HS-5 (cell line): ENCODE results near the gene MATN1.

ENCODE experiments used
- DNase-seq: peaks from one replicate; pipeline ENCODE4 v3.0.0-alpha.2; 2012; ENCODE audit warnings: low read depth

Gene MATN1

DNA sequence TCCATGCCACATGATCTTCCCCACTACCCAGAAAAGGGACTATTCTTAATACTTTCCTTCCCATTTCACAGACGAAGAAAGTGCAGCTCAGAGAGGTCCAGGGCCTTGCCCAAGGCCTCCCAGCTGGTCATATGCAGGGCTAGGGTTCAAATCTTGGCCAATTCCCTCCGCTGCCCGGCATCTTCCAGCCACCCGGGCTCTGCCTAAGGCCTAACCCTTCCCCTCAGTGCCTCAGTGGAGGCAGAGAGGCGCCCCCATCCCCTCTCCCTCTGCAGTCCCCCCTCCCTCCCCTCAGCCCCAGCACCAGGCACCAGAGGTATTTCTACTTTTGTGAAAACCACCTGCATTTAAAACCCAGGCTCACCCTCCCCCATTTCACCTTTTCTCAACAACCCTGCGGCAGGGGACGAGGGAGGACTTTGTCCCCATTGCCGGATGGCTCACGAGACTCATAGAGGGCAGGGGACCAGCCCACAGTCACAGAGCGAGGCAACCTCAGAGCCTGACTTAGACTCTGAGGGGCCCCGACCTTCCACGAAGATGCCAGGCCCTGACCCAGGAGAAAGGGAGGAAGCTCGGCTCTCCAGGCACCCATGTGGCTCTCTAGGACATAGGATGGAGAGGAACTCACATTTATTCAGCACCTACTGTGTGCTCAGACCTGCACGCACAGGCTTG lies 21.9 kb upstream of the MATN1 start:
- DNase-seq, result no peak

DNA sequence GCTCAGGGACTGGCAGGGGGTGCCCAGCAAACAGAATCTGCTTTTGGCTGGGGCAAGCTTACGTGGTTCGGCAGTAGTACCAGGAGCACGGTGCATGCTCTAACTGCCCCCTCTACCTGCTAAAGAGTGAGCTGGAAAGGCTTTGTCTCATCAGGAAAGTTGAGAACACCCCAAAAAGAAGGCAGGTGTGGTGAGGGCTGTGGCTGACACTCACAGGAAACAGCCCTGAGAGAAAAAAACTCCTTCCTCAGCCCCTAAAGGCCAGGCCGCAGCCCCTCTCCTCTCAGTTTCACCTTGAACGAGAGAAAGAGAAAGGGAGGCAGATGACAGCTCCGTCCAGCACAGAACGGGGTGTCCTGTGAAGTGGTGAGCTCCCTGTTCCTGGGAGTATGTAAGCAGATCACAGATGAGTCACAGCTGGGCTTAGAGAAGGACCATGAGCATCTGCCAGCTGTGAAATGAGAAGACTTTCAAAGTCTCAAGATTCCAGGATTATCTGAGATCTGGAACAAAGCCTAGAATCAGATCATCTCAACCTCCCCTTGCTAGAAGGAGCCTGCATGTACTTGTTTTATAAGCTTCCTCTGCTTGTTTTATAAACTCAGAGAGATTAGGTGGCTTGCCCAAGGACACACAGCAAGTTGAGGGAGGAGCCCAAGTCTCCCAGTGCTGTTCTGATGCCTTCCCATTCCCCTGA lies 20.8 kb upstream of the MATN1 start:
- no peak for DNase-seq

DNA sequence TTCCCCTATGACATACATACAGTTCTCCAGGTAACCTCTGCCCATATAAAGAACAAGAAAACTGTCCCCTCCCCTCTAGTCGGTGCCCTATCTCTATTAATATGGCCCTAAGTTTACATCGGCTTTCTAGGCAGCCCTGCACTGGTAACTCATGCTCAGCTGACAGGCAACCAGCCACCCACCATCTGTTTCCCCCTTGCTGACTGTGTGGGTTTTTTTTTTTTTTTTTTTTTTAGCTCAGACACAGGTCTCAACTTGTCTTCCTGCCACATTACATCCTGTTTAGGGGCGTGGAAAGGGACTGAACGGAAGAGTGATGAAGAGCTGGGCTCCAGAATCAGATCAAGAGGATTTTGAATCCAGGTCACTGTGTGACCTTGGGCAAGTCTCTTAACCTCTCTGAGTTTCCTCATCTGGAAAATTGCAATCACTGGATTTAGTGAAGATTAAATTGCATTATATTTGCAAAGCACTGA lies 20.2 kb upstream of the MATN1 start:
- no peak for DNase-seq

DNA sequence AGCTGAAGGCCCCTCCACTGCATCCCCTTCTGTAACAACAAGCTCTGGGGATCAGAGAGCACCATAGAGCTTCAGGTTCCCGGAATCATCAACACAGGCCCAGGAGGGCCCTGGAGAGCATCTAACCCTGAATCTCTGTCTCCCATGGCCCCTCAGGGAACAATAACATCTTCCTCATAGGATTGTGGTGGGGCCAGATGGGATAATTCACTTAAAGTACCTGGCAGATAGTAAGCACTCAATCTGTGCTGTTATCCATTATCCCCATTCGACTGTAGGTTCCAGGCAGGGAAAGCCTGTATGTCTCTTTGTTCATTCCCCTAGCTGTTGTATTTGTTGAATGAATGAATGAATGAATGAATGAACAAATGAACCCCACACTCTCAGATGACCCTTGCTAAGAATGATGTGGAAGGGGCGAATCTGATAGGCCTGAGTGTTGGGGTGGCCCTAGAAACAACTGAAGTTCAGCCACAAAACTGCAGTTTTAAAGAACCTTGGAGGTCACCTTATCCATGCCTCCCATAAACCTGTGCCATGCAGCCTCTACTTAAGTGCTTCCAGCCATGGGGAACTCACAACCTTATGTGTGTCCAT lies 19.7 kb upstream of the MATN1 start:
- no peak for DNase-seq

DNA sequence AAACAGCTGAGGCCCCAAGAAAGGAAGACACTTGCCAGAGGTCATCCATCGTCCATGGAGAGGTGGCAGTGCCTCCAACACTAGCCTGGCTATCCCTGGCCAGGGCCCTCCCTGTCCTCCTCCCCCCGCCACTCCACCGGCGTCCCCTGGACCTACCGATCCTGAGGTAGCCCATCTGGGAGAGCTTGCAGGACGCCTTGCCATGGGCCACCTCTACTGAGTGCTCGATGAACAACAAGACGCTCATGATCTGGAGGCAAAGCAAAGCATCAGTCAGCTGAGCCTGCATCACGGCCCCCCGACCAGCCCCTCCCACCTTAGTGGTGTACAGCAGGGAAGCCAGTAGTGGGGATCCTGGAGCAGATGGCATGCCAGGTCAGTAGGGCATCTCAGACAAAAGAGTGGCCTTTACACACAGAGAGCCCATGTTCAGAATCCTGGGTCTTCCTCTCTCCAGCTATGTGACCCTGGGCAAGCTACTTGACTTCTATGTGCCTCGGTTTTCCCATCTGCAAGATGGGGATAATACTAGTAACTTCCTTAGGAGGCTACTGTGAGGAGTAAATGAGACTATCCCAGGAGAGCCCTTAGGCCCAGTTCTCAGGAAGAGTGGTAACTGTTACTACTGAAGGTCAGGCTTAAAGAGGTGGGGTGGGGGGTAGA lies 19.0 kb upstream of the MATN1 start:
- no peak for DNase-seq

DNA sequence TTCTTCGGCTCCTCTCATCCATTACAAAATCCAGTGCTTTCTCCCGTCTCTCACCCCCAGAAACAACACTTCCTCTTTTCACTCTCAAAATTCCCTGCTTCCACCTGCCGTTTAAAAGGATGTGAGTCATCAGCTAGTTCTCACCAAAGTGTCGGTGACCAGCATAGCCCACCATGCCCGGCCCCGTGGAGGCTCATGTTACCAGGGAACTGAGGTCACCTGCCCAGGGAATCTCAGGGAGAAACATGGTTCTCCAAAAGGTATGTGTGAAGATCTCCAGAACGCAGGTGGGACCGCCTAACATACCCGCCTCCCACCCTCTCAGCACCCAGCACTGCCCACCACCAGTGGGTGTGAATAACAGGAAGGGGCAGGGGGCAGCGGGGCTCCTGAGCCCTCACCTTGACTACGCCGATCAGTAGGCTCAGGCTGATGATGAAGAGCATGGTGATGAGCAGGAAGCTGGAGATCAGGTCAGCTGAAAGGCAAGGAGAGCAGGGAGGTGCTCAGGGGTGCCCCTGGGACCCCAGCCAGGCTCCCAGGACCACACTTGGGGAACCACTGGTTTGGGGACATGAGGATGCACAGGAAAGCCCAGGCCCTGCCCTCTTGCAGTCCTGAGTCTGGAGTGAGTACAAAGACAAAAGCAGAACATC lies 18.0 kb upstream of the MATN1 start:
- DNase-seq, result no peak

DNA sequence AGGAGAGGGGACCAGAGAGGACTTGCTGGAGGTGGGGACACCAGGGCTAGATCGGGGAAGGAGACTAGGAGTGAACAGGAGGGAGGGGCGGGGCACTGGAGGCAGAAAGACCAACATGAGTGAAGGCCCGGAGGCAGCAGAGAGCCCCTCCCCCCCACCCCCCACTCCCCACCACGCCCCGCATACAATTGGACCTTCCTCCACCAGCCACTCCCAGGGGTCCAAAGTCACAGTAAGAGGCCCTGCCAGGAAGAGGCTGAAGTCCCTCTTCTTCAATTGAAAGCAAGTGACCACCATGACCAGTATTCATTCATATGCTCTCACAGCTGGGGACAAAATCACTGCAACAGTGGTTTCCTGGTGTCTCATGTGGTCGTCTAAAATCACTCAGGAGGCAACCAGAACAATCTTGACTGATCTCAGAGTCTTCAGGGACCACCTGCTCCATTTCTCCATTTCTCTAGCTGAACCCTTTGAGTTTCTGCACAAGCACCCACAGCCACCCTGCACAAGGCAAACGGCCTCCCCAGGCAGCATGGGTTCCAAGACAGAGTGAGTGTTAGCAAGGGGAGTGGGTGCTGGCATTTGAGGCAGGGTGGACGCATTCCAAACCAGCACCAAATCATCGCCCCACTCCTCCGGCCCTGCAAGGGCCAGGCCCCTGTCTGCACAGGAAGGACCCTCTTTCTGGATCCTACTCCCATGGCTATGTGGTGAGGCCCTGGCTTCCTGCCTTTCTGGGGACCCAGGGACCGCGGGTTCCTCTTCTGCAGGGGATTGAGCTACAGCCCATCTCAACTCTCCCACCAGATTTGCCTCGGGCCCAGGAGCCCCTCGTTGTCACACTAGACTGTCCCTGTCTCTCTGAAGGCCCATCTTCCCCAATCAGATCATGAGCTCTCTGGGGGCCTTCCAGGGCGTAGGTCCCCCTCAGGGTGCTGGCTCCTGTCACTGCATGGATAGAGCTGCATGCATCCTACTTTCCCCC lies 17.2 kb upstream of the MATN1 start:
- no peak for DNase-seq

DNA sequence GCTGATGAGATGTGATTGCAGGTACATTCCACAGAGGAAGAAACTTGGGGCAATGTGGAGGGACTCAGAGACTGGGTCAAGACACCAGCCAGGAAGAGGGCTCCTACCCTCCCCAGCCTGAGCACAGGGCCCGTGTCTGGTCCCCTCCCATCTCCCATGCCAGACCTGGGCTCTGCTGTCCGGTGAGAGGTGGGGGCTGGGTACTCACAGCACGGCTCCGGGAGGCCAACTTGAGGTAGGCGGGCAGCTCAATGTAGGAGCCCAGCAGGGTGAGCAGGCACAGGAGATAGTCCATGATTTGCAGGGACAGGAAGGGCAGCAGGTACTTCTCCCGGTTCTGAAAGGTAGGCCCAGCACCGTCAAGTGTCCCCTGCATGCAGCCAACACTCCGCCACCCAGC lies 16.2 kb upstream of the MATN1 start:
- DNase-seq, result no peak

DNA sequence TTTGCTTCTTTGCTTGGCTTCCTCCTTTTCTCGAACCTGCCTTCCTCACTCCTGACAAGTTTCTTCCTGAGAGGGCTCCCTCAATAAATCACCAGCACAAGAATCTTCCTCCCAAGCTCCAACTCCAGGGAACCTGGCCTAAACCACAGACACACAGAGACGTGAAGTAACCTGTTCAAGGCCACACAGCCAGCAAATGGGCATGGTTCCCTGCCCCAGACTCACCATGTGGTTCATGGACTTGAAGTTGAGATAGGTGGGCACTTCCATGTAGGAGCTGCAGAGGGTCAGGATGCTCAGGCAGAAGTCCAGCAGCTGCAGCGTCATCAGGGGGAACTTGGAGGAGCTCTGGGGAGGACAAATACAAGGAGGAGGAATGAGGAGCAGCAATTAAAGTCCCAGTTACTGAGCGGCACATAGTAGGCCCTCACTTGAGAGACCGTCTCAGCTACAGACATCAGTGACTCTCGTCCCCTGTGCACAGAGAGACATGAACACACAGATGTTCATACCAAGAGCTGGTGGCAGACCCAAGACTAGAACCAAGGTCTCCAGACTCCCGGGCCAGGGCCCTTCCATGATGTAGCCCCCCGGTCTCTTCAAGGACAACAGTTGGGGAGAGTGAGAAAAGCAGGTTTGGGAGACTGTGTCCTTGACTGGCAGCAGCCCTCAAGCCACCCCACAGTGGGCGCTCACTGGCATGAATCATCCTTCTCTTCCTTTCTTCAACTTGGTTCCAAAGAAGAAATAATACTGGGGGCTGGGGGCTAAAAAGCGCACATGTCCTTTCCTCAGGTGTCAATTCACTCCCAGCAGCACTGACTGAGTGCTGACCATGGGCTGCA lies 15.6 kb upstream of the MATN1 start:
- no peak for DNase-seq

DNA sequence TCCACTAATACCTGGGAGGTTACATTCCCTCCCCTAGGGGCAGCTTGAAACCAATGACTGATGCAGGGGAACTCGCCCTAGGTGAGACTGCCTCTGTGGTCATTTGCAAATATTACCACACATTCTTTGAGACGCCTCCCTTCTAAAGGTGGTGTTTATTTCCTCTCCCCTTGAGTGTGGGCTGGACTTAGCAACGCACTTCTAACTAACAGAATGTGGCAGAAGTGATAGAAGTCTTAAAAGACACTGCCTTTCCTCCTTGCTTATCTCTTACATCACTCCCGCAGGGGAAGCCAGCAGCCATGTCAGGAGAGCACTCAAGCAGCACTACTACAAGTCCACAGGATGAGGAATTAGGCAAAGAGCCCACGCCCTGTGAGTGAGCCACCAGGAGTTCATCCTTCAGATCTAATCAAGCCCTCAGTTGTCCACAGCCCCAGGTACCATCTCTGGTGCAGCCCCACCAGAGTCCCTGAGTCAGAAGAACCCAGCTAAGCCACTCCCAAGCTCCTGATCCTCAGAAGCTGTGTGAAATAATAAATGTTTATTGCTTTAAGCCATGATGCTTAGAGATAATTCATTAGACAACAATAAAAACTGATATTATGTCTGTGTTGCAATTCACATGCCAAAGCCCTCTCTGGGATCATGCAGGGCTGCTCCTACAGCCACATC lies 14.8 kb upstream of the MATN1 start:
- DNase-seq, result no peak

DNA sequence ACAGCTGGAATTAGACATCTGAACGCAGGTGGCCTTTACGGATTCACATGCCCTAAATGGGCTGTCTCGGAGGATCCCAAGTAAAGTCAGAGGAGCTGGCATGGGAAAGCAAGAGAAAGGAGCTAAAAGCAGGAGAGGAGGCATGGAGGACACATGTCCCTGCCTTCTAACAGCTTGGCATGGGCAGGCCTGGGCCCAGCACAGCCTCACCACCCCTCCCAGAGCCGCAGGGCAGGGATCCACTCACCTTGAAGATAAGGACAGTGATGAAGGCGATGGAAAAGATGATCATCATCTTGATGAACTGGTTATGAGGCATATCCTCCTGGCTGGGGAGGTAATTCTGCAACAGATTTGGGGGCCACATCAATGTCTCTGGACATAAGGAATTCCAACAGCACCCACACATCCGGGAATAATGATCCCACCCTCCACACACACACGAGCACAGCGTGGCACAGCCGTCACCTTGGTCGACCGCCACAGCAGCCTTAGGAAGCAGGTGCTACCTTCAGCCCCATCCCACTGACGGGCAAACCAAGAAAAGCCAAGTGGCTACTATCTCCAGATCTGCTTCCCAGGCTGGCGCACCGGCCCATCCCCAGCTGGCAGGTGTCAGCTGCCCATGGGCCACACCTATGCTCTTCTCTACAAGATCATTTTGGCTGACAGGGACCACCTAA lies 14.1 kb upstream of the MATN1 start:
- no peak for DNase-seq

DNA sequence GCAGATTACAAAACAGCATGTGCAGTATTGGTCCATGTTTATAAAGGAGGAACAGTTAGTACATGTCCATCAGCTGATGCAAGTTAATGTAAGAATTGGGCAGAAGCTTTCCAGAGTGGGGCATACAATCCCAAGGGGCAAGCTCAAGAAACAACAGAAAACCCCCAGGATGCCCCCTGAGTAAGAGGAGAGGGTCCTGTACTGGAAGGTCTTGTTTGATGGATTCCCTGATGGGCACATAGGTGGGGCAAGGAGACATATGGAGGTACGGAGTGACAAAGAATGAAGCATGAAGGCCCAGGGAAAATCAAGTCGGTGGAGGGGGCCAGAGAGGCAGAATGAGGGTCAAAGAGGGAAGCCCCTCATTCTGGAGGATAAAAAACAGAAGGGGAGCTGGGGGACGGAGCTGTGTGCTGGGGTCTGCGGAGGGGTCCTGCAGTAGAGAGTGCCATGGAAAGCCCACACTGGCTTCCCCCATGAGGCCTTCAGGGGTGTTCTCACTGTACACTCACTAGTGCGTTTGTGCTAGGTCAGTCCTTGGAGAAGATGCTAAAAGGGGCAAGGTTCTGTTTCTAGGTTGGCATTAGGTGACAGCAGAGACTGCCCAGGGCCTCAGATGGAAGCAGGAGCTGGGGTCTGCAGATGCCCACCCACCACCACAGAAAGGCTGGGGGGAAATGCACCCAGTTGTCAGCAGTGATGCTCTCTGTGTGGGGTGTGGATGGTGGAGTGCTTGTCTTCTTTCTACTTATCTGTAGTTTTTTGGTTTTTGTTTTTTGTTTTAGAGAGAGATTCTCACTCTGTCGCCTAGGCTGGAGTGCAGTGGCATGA lies 12.5 kb upstream of the MATN1 start:
- no peak for DNase-seq

DNA sequence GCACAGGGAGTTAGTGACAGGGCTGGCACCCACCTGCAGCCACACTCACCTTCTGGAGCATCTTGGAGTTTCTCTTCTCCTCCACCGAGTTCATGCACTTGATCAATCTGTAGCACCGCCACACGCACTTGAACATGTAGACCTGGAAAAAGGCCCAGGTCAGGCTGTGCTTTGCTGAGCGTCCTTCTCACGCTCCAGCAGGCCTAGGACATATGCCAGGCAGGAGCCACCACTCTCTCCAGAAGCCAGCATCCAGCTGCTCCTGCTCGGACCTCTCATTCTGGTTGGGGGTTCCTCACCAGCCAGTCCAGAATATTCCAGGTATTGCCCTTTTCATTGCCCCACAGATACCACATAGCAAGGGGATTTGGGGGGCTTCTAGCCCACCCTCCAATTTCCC lies 11.7 kb upstream of the MATN1 start:
- DNase-seq, result no peak

DNA sequence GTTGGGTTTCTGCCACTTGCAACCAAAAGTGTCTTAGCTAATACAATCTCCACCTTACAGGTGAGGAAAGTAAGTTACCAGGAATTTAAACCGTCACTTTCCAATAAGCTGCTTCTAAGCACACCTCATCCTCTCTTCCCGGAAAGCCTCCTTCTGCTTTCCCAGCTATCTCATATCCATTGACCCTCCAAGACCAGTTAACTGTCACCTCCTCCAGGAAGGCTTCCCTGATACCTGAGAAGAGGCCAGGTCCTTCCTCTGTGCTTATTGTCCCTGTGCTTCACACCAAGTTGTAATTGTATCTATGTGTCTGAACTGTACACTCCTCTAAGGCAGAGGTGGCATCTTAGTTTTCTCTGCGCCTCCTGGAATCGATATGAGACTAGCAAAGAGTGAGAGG lies 11.2 kb upstream of the MATN1 start:
- DNase-seq, result no peak

DNA sequence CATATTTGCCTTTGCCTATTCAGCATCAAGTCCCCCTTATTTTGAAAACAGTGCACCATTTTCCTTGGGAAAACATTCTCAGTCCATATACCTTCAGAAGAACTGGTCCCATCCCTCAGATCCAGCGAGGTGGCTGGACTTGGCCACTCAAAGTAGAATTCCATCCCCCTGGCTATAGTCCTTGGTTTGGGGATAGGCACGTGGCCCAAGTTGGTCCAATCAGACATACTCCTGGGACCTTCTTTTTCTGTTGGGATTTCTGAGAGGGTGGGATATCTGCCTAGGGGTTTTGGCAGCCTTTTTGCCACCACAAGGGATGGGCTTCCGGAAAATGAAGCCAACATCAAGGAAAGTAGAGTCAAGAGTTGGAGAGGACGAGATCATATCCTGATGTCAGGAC lies 10.7 kb upstream of the MATN1 start:
- no peak for DNase-seq

DNA sequence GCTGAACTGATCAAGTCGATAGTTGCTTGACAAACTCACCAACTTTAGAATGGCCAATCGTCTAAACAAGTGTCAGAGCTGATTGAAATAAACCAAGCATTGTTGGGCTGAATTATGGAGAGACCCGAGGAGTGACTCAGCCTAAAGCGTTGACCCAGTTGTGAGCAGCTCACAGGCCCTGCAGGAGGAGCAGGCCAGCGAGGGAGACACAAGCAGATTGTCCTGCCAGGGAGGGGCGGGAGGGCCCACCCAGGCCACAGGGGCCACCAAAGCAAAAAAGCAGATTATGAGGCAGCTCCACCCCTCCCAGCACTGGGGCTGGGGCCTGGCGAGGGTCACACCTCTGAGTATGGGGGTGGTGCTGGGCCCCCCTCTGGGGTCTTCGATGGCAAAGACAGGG lies 10.1 kb upstream of the MATN1 start:
- no peak for DNase-seq

DNA sequence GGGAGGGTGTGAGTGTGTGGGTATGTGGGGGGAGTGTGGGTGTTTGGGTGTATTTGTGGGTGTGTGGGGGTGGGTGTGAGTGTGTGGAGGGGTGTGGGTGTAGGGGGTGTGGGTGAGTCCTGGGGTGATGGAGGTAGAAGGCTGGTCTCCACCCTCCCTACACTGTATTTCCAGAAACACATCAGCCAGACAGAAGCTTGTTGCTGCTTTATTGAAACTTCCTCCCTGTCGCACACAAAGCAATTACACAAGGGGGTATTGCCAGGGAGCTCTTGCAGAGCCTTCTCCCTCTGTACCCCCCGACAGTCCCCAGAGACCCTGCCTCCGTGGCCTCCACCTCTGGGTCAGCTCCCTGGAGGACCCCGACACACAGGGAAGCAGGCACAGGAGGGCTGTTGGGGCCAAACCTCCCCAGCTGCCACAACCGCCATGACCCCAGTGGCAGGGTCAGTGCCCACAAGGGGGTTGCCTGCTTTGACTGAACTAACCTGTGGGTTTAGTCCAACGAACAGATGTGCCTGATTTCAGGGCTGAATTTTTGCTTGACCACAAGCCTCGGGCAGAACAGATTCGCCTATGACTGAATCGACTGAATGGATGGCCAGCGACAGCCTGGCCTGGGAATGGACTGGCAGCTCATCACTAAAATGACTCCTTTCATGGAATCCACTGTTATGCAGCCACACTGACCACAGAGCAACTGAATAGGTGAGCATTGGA lies 9.1 kb upstream of the MATN1 start:
- DNase-seq, result no peak
